Endodermal cell (in vitro differentiated cells): ENCODE measurements around the gene HS6ST3. TPM values are rescaled to one million over a fixed set of nuclear protein-coding genes. Genes with fewer than 3 reads are reported as not detected.

ENCODE experiments used
- DNase-seq: peaks from one replicate; pipeline ENCODE4 v3.0.0-alpha.2; 2017
- H3K27ac ChIP-seq: 2 replicates; pipeline ENCODE4 v1.5.1; 2013; ENCODE audit warnings: mild to moderate bottlenecking, low read depth, low read length, moderate library complexity
- H3K27me3 ChIP-seq: 2 replicates; pipeline ENCODE4 v1.6.1; 2013; ENCODE audit warnings: mild to moderate bottlenecking, low read length, moderate library complexity; ENCODE audit not compliant: insufficient read depth, control insufficient read depth, poor library complexity, severe bottlenecking
- H3K36me3 ChIP-seq: 2 replicates; pipeline ENCODE4 v1.7.0; 2013; ENCODE audit warnings: mild to moderate bottlenecking, low read length, moderate library complexity; ENCODE audit not compliant: control insufficient read depth, insufficient read depth
- H3K4me1 ChIP-seq: one replicate; pipeline ENCODE4 v1.7.0; 2013; ENCODE audit warnings: low read length; ENCODE audit not compliant: control insufficient read depth, insufficient read depth
- H3K4me3 ChIP-seq: 2 replicates; pipeline ENCODE4 v1.5.1; 2013; ENCODE audit warnings: mild to moderate bottlenecking, low read length, moderate library complexity
- H3K9ac ChIP-seq: 2 replicates; pipeline ENCODE4 v1.6.1; 2013; ENCODE audit warnings: mild to moderate bottlenecking, low read length, moderate library complexity; ENCODE audit not compliant: poor library complexity, severe bottlenecking; ENCODE audit errors: extremely low read depth
- H3K9me3 ChIP-seq: 2 replicates; pipeline ENCODE4 v1.6.1; 2013; ENCODE audit warnings: mild to moderate bottlenecking, low read length, moderate library complexity; ENCODE audit not compliant: control insufficient read depth
- H3K27ac Mint-ChIP-seq: 2 replicates; pipeline ENCODE4 v1.8.0; 2020; ENCODE audit warnings: mixed read lengths
- H3K27me3 Mint-ChIP-seq: 2 replicates; pipeline ENCODE4 v1.8.0; 2021; ENCODE audit warnings: mild to moderate bottlenecking, mixed read lengths; ENCODE audit not compliant: insufficient read depth
- H3K36me3 Mint-ChIP-seq: 2 replicates; pipeline ENCODE4 v1.8.0; 2020; ENCODE audit warnings: low read depth, mixed read lengths
- H3K4me1 Mint-ChIP-seq: 2 replicates; pipeline ENCODE4 v1.8.0; 2020; ENCODE audit warnings: mixed read lengths
- H3K4me3 Mint-ChIP-seq: 2 replicates; pipeline ENCODE4 v1.8.0; 2020; ENCODE audit warnings: mild to moderate bottlenecking, moderate library complexity, mixed read lengths
- H3K9me3 Mint-ChIP-seq: 2 replicates; pipeline ENCODE4 v1.8.0; 2020; ENCODE audit warnings: mild to moderate bottlenecking, mixed read lengths
- CTCF ChIP-seq: fragments of 200-600 bp; sonication (generic); conservative IDR thresholded peaks from 2 replicates; pipeline ENCODE4 v1.5.0; 2021; ENCODE audit warnings: antibody characterized with exemption, mild to moderate bottlenecking
- WGBS, 2 experiments: methylation state at CpG; one replicate each; pipeline versions ENCODE4 v1.1.5 to v1.1.7; 2013; ENCODE audit warnings: missing lambda C conversion rate in 2 of 2, mixed read lengths in 1 of 2; ENCODE audit not compliant: insufficient coverage in 1 of 2, insufficient read length in 1 of 2; 5-methylcytosine and 5-hydroxymethylcytosine counted together
- total RNA-seq, 2 donors: library from RNA; stranded (reverse); fragmentation: NEBNext Ultra II Directional in 1 of 2; extraction: Animal tissue kit (Norgen Biotek cat#: 25700) in 1 of 2; gene quantifications; 2 replicates in 1 of 2; 3 replicates in 1 of 2; pipeline ENCODE4 v1.2.1, GENCODE V29; 2021

HS6ST3 gene
- total RNA-seq, 2 donors from 2014 or later, result 0.84 to 1.1 TPM

- Histone ChIP-seq H3K9me3 (peaks cover 33% of the 10 kb centered on the region), H3K4me3 (no peak overlapping the region), H3K36me3 (no peaks in the 10 kb centered on the region), H3K4me1 (peaks cover 5% of the 10 kb centered on the region), H3K27me3 (no peaks in the 10 kb centered on the region), H3K27ac (no peak overlapping the region), H3K9ac (no peak overlapping the region)
- 51% methylated on average over 2 of the region's 2 CpGs; no CpG with 5 or more reads in 1 of the 2 experiments for WGBS, 2 experiments
- H3K36me3 Mint-ChIP-seq, result no peaks in the 10 kb centered on the region
- peaks cover 26% of the 10 kb centered on the region for H3K9me3 Mint-ChIP-seq
- H3K27ac Mint-ChIP-seq, result no peak overlapping the region
- H3K4me1 Mint-ChIP-seq, result peaks cover 34% of the 10 kb centered on the region
- no peak overlapping the region for H3K4me3 Mint-ChIP-seq
- no peak for TF ChIP-seq CTCF
- no peaks in the 10 kb centered on the region for H3K27me3 Mint-ChIP-seq
- DNase-seq, result no peak
Measured at GRCh38 chr13:96248103-96248502, 158.2 kb downstream of the HS6ST3 start.

- Histone ChIP-seq H3K9me3 (peaks cover 33% of the 10 kb centered on the region), H3K9ac (no peak overlapping the region), H3K4me3 (no peak overlapping the region), H3K36me3 (no peaks in the 10 kb centered on the region), H3K27ac (no peak overlapping the region), H3K27me3 (no peaks in the 10 kb centered on the region), H3K4me1 (peaks cover 5% of the 10 kb centered on the region)
- H3K27me3 Mint-ChIP-seq, result no peaks in the 10 kb centered on the region
- 56 to 63% methylated on average over 1 of the region's 1 CpG for WGBS, 2 experiments
- no peak overlapping the region for H3K4me3 Mint-ChIP-seq
- no peaks in the 10 kb centered on the region for H3K36me3 Mint-ChIP-seq
- no peak for TF ChIP-seq CTCF
- no peak for DNase-seq
- peaks cover 27% of the 10 kb centered on the region for H3K4me1 Mint-ChIP-seq
- no peak overlapping the region for H3K27ac Mint-ChIP-seq
- H3K9me3 Mint-ChIP-seq, result peaks cover 26% of the 10 kb centered on the region
Measured at GRCh38 chr13:96248996-96249395, 159.1 kb downstream of the HS6ST3 start.

GRCh38 chr13:96252903-96253302 lies 163.0 kb downstream of the HS6ST3 start:
- Mint-ChIP-seq H3K9me3 (peaks cover 26% of the 10 kb centered on the region), H3K4me3 (no peak overlapping the region), H3K4me1 (peaks cover 15% of the 10 kb centered on the region), H3K36me3 (no peaks in the 10 kb centered on the region), H3K27me3 (no peaks in the 10 kb centered on the region), H3K27ac (no peak overlapping the region)
- TF ChIP-seq CTCF, result no peak
- Histone ChIP-seq H3K4me3 (no peak overlapping the region), H3K27me3 (no peaks in the 10 kb centered on the region), H3K27ac (no peak overlapping the region), H3K36me3 (no peaks in the 10 kb centered on the region), H3K9ac (no peak overlapping the region), H3K9me3 (peaks cover 33% of the 10 kb centered on the region), H3K4me1 (peaks cover 5% of the 10 kb centered on the region)
- 97 to 100% methylated on average over 3 to 4 of the region's 4 CpGs for WGBS, 2 experiments
- DNase-seq, result peak; percentile 47
